HepG2 (cell line): ENCODE measurements around the gene CLEC2A.

Experiments used
- NR2F2 ChIP-seq: IDR thresholded peaks from 2 replicates; pipeline ENCODE4 v1.6.1; 2012; ENCODE audit warnings: low read depth, inconsistent platforms, borderline replicate concordance
- TAF15 ChIP-seq: fragments of 200-400 bp; formaldehyde crosslinking; IDR thresholded peaks from one replicate; pipeline ENCODE4 v1.6.1; 2018; ENCODE audit warnings: mild to moderate bottlenecking, low read depth, low read length; ENCODE audit not compliant: poor library complexity, severe bottlenecking
- ZNF383 ChIP-seq: sonication (generic); formaldehyde crosslinking; IDR thresholded peaks from 2 replicates; pipeline ENCODE4 v1.4.0; 2020; ENCODE audit warnings: missing genetic modification reagents, mild to moderate bottlenecking, borderline replicate concordance
- ZNF704 ChIP-seq: sonication (generic); formaldehyde crosslinking; IDR thresholded peaks from 2 replicates; pipeline ENCODE4 v1.8.1; 2023; ENCODE audit warnings: mild to moderate bottlenecking, inconsistent platforms, moderate library complexity, missing genetic modification reagents, borderline replicate concordance

GRCh38 chr12:9971181-9971580, 39.0 kb upstream of the CLEC2A start, which contains the start of gene CLEC12A:
- no peak for TF ChIP-seq ZNF704 (CRISPR knock-in tag)
- TF ChIP-seq TAF15: no peak
- no peak for TF ChIP-seq ZNF383 (CRISPR knock-in tag)
- no peak for TF ChIP-seq NR2F2
